Activated T-helper 1 cell treated with anti-CD3 and anti-CD28 coated beads, Interleukin-12 subunit alpha, Interleukin-12 subunit beta, Interleukin-2, Interleukin-4 antibody, amounts not matched to agents 30 ng/mL and 10 ng/mL and 1 ng/mL, durations not matched to agents 14 hours and 24 hours and 36 hours (primary cell): ENCODE data around the gene AP2A2. TPM values are rescaled to one million over a fixed set of nuclear protein-coding genes. Genes with fewer than 3 reads are reported as not detected.

Experiments
- DNase-seq: peaks from one replicate; pipeline ENCODE4 v3.0.0; 2021; ENCODE audit warnings: low spot score
- H3K27ac Mint-ChIP-seq: one replicate; pipeline ENCODE4 v1.8.0; 2021; ENCODE audit warnings: mild to moderate bottlenecking, mixed read lengths
- H3K27me3 Mint-ChIP-seq: one replicate; pipeline ENCODE4 v1.8.0; 2022; ENCODE audit warnings: mild to moderate bottlenecking, moderate library complexity, mixed read lengths; ENCODE audit not compliant: insufficient read depth
- H3K36me3 Mint-ChIP-seq: one replicate; pipeline ENCODE4 v1.8.0; 2021; ENCODE audit warnings: low read depth, mixed read lengths
- H3K4me1 Mint-ChIP-seq: one replicate; pipeline ENCODE4 v1.8.0; 2021; ENCODE audit warnings: low read depth, mixed read lengths
- H3K4me3 Mint-ChIP-seq: one replicate; pipeline ENCODE4 v1.8.0; 2021; ENCODE audit warnings: mild to moderate bottlenecking, moderate library complexity, mixed read lengths
- H3K9me3 Mint-ChIP-seq: one replicate; pipeline ENCODE4 v1.8.0; 2021; ENCODE audit warnings: mixed read lengths
- intact Hi-C: fragments of 100-400 bp; cut with micrococcal nuclease; formaldehyde crosslinking; loops from one replicate; pipeline ENCODE4 v1.15.1; 2024
- total RNA-seq: library from RNA; stranded (reverse); gene quantifications from 2 replicates; pipeline ENCODE4 v1.2.3, GENCODE V29; 2022

AP2A2 gene
- total RNA-seq, 1 donor from 2014 or later: 60.4 TPM

DNA sequence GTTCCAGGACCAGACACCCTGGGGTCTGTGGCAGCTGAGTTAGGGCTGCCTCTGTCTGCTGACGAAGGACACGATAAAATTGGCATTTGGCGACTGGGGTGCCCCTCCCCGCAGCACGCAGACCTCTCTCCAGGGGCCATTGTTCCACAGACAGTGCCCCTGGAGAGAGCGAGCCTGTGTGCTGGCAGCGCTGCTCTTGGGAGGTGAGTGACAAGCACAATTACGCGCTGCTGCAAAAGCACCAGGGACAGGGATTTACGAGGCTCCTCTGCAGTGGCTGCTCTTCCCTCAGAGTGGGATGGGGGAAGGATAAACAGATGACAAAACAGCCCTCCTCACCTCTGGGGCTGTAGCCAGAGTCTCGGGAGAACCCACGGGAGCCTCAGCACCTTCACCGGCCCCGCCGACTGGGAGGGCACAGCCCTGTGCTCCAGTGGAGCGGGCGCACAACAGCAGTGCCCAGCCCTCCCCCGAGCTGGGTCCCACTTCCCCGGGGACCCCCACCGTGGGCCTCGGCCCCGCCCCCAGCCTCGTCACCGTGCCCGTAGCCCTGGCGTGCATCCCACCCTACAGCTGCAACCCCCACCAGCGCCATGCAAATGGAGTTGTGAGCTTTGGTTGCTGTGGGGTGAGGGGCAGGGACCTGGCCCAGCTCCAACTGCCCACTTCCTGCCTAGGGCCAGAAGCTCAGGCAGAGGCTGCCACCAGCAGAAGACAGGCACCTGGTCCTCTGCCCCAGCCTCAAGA is 34.7 kb upstream of the AP2A2 start:
- no peaks in the 10 kb centered on the region for H3K27me3 Mint-ChIP-seq
- no peak for DNase-seq
- H3K4me1 Mint-ChIP-seq: no peaks in the 10 kb centered on the region
- no peak overlapping the region for H3K4me3 Mint-ChIP-seq
- no peak overlapping the region for H3K27ac Mint-ChIP-seq
- H3K9me3 Mint-ChIP-seq: no peaks in the 10 kb centered on the region
- peaks cover 6% of the 10 kb centered on the region for H3K36me3 Mint-ChIP-seq
- intact Hi-C loops: no loop called here

DNA sequence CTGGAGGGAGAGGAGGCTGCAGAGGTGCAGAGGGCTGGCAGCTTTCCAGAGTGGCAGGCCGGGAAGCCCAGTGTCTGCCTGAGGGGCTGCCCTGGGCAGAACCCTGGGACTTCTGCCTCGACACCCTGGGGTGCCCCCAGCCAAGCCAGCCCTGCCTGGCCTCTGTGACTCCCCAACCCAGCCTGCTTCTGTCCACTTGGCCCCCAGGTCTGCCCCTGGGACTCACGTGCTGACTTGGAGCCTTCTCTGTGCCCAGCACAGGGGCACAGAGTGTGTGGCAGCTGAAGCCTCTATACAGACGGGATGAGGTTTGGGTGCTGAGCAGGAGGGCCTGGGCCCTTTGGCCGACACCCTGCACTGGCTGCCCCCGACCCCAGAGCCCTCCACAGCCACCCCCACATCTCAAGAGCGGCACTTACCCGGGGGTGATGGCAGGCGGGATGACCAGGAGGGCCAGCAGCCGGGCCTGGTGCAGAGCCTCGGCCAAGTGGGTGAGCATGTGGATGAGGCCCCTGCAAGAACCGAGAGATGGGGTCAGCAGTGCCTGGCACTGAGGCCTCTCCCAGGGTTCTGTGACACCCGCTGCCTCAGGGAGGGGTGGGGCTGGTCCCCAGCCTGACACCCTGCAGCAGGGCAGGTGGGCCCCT is 32.5 kb upstream of the AP2A2 start:
- Mint-ChIP-seq H3K36me3 (no peaks in the 10 kb centered on the region), H3K27me3 (no peaks in the 10 kb centered on the region), H3K4me1 (no peaks in the 10 kb centered on the region), H3K27ac (no peak overlapping the region), H3K4me3 (no peak overlapping the region), H3K9me3 (no peaks in the 10 kb centered on the region)
- DNase-seq: no peak
- intact Hi-C loops: no loop called here

DNA sequence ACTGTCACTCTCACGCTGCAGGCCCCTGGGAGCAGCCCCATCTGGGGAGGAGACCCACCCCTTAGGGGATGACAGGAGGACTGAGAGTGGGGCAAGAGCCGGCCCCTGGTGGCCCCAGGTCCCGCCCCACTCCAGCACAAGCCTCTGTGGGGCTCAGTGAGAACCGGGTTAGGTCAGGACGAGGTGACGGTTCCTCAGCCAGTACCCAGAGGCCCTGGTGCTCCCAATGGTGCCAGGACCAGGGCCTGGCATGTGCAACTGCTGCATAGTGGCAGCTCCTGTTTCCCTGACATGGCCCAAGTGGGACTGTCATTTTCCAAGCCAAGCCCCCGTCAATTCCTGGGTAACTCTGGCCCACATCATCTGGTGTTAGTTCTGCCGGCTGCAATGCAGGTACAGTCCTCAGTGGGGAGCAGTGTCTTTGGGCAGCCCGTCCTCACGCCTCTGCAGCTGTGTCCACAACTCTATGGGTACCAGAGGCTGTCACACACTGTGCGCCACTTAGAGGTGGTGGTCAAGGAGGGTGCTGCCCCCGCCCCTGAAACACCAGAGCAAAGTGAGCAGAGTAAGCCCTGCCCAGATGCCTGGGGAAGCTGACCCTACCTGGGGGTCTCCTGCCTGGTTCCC is 31.0 kb upstream of the AP2A2 start:
- H3K9me3 Mint-ChIP-seq: no peaks in the 10 kb centered on the region
- intact Hi-C loops: no loop called here
- no peak overlapping the region for H3K27ac Mint-ChIP-seq
- no peaks in the 10 kb centered on the region for H3K27me3 Mint-ChIP-seq
- DNase-seq: no peak
- H3K4me3 Mint-ChIP-seq: no peak overlapping the region
- H3K4me1 Mint-ChIP-seq: no peaks in the 10 kb centered on the region
- H3K36me3 Mint-ChIP-seq: no peaks in the 10 kb centered on the region

DNA sequence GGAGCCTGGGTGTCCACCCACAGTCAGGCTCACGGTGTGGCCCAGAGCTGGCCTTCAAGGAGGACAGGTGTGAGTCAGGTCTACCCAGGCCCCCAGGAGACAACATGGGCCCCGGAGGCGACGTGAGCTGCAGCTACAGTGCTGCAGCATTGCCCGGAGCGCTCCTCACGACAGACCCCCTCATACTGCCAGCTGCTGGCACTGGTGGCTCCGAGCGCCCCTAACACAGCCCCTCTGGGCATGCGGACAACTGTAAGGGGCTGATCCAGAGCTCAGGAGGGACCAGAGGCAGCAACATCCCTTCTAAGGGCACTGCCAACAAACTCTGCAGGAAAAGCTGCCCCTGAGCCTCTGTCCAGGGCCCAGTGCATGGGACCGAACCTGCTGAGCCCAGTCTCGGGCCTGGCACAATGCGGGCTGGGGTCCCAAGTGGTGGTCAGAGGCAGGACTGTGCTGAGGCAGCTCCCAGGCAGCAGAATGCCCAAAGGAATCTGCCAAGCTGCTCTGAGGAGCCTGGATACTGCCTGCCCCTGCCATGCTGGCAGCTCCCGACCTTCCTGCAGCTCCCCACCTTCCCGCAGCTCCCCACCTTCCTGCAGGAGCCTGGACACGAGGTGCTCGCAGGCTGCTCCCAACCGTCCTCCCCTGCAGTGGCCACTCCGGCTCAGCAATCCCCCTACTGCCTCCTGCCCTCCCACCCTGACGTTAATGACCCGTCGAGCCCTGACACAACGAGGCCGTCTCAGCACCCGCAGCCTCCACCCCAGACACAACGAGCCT is 30.1 kb upstream of the AP2A2 start:
- Mint-ChIP-seq H3K27me3 (no peaks in the 10 kb centered on the region), H3K36me3 (peaks cover 2% of the 10 kb centered on the region), H3K4me3 (no peak overlapping the region), H3K27ac (no peak overlapping the region), H3K9me3 (no peaks in the 10 kb centered on the region), H3K4me1 (no peaks in the 10 kb centered on the region)
- no peak for DNase-seq
- intact Hi-C loops: no loop called here

DNA sequence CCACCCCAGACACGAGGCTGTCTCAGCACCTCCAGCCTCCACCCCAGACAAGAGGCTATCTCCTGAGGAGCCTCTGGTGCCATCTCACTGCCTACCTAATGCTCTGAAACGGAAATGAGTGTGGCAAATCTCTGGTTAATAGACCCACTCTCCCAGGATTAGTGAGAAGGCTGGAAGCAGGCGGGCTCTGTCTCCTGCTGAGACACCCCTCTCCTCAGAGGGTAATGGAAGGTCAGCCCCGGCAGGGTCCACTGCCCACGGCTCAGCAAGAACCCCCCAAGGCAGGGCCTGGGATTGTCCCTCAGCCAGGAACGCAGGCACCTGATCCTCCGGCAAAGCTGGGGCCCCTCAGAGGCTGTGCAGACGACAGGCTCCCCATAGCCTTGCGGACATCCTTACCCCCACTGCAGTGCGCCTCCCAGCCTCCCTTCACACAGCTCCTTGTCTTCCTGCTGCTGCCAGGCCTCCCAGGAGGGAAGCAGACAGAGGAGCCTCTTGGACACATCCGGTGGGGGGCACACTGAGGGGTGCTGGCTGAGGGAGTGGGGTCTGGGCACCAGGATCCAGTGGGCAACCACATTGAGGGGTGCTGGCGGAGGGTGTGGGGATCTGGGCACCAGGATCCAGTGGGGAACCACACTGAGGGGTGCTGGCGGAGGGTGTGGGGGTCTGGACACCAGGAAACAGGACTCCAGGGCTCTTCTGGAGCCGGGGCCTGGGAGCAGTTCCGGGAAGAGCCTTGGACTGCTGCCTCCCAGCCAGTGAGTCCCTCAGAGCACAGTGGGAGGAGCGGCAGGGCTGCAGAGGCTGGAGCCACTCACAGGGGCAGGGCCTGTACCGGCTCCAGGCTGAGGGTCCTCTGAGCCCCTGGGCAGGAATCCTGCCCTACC is 28.2 kb upstream of the AP2A2 start:
- intact Hi-C loops: no loop called here
- H3K27me3 Mint-ChIP-seq: no peaks in the 10 kb centered on the region
- DNase-seq: no peak
- no peaks in the 10 kb centered on the region for H3K9me3 Mint-ChIP-seq
- peaks cover 6% of the 10 kb centered on the region for H3K4me1 Mint-ChIP-seq
- H3K36me3 Mint-ChIP-seq: peaks cover 13% of the 10 kb centered on the region
- no peak overlapping the region for H3K27ac Mint-ChIP-seq
- no peak overlapping the region for H3K4me3 Mint-ChIP-seq

DNA sequence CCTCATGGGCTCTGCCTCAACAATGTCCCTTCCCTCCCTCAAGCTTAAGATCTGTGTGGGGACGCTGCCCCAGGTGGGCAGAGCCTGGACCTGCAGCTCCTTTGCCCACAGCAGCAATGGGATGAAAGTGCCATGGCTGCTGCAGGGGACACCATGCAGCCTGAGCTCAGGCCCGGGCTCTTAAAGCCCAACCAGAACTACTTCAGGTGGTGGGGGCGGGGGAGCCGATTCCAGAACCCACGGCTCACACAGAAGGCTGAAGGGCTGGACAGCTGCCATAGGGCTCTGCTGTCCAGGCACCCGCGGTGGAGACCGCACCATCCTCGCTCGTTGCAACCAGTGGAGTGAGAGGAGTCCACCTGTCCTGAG is 27.5 kb upstream of the AP2A2 start:
- DNase-seq: no peak
- H3K4me1 Mint-ChIP-seq: peaks cover 6% of the 10 kb centered on the region
- intact Hi-C loops: no loop called here
- H3K4me3 Mint-ChIP-seq: no peak overlapping the region
- no peaks in the 10 kb centered on the region for H3K9me3 Mint-ChIP-seq
- H3K27ac Mint-ChIP-seq: no peak overlapping the region
- peaks cover 19% of the 10 kb centered on the region for H3K36me3 Mint-ChIP-seq
- H3K27me3 Mint-ChIP-seq: no peaks in the 10 kb centered on the region

DNA sequence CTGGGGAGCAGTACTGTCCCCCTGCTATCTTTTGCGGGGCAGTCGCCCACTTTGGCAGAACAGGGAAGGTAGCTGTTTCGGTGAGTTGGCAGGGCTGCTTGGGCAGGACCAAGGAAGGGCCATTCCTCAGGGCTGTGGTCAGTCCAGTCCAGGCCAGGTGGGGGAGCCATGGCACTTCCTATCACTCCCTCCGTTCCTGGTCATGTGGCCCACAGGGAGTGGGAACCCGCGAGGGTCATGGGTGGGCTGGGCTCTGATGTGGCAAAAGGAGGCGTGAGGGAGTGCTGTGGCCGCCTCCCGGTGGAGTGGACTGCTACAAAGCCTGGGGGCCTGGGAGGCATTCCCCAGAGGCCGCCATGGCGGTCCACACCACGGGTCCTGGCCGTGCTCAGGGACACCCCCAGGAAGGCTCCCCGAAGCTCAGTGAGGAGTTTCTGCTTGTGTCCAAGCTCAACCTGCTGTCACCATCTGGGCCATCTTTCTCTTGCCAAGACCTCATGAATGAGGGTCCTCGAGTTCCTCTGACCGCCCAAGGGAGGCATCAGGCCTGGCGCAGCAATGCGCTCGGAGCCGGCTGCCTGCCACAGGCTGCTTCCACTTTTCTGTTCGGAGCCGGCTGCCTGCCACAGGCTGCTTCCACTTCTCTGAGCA is 27.0 kb upstream of the AP2A2 start:
- DNase-seq: no peak
- Mint-ChIP-seq H3K9me3 (no peaks in the 10 kb centered on the region), H3K27me3 (no peaks in the 10 kb centered on the region), H3K36me3 (peaks cover 20% of the 10 kb centered on the region), H3K27ac (no peak overlapping the region), H3K4me3 (no peak overlapping the region), H3K4me1 (peaks cover 6% of the 10 kb centered on the region)
- intact Hi-C loops: no loop called here

DNA sequence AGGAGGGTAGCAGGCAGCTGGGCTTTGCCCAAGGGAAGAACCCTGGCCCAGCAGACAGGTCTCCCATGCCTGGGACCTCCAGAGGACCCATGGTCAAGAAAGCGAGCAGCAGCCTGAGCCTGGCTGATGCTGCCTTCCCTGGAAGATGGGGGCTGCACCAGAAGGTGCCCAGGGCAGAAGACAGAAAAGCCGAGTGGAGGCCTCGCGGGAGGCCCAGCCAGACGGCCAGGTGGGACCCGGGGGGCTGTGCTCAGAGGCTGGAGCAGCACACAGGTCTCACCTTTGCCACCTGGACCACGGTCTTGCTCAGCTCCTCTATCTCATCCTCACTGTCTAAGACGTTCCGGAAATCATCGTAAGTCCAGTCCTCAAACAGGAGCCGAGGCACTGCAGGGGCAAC is 25.9 kb upstream of the AP2A2 start:
- Mint-ChIP-seq H3K4me3 (no peak overlapping the region), H3K27ac (no peak overlapping the region), H3K36me3 (peaks cover 25% of the 10 kb centered on the region), H3K4me1 (peaks cover 6% of the 10 kb centered on the region), H3K27me3 (no peaks in the 10 kb centered on the region), H3K9me3 (no peaks in the 10 kb centered on the region)
- intact Hi-C loops: no loop called here
- DNase-seq: no peak

DNA sequence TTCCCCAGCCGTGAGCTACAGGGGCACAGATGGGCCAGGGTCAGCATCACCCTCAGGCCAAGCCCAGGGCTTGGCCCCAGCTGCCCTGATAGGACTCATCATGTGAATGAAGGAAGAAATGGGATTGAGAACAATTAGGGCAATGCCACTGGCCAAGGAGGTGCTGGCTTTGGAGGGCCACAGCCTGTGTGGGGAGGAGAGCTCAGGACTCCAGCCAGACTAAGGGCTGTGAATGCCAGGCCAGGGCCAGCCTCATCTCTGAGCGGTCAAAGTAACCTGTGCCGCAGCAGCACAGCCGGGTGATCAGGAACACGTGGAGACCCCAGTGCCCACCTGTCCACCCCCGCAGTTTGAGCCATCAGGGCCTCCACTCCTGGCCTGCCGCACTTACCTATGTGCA is 25.1 kb upstream of the AP2A2 start:
- peaks cover 26% of the 10 kb centered on the region for H3K36me3 Mint-ChIP-seq
- DNase-seq: no peak
- intact Hi-C loops: no loop called here
- H3K27me3 Mint-ChIP-seq: no peaks in the 10 kb centered on the region
- no peak overlapping the region for H3K4me3 Mint-ChIP-seq
- no peaks in the 10 kb centered on the region for H3K9me3 Mint-ChIP-seq
- peaks cover 6% of the 10 kb centered on the region for H3K4me1 Mint-ChIP-seq
- no peak overlapping the region for H3K27ac Mint-ChIP-seq

DNA sequence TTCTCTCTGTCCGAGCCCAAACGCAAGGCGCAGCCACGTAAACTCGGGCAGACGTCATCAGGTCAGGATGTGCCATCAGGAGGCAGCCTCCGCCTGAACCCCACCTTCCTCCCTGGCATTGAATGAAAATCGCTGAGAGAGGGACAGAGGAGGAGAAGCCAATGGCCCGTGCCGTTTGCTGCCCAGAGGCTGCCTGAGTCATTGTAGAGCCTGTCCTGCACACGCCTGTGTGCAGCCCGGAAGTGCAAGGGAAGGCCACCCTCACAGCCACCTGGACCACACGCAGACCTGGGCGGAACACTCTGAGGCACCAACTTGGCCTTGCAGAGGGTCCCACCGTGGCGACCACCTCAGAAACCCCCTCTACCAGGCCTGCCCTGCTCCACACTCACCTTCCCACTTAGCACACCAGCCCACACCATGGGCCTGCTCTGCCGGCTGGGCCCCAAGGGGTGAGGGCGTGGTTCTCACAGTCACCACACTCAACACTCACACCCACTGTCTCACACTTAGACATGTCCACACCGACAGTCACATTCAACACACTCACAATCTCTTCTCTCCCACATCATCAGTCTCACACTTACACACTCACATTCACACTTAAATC is 24.1 kb upstream of the AP2A2 start:
- H3K27ac Mint-ChIP-seq: no peak overlapping the region
- no peaks in the 10 kb centered on the region for H3K9me3 Mint-ChIP-seq
- no peak overlapping the region for H3K4me3 Mint-ChIP-seq
- H3K27me3 Mint-ChIP-seq: no peaks in the 10 kb centered on the region
- peaks cover 6% of the 10 kb centered on the region for H3K4me1 Mint-ChIP-seq
- DNase-seq: no peak
- intact Hi-C loops: no loop called here
- peaks cover 27% of the 10 kb centered on the region for H3K36me3 Mint-ChIP-seq

DNA sequence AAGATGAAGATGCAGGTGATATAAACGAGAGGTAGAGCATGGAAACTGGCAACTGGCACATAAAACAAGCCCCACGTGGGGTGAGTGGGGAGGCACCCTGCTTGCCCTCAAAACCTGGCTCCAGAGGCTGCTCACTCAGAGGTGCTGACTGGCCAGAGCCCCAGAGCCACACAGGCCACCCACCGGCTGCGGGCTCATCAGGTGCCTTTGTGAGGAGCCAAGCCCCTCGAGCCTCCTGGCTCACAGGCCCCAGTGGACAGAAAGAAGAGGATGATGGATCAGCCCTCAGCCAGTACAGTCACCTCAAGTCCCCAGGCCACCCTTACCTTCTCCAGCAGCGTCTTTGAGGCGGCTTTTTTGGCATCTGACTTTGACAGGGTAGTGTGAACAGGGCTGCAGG is 21.3 kb upstream of the AP2A2 start:
- Mint-ChIP-seq H3K27ac (no peak overlapping the region), H3K4me3 (no peak overlapping the region), H3K36me3 (peaks cover 33% of the 10 kb centered on the region), H3K9me3 (no peaks in the 10 kb centered on the region), H3K4me1 (peaks cover 18% of the 10 kb centered on the region), H3K27me3 (no peaks in the 10 kb centered on the region)
- intact Hi-C loops: no loop called here
- DNase-seq: no peak

DNA sequence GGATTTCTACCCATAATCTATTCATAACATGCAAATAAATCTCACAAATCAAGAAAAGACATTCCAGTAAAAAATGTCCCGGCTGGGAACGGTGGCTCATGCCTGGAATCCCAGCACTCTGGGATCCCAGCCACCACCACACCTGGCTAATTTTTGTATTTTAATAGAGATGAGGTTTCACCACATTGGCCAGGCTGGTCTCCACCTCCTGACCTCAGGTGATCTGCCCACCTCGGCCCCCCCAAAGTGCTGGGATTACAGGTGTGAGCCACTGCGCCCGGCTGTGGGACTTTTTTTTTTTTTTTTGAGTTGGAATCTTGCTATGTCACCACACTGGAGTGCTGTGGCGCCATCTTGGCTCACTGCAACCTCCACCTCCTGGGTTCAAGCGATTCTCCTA is 19.7 kb upstream of the AP2A2 start:
- no peaks in the 10 kb centered on the region for H3K9me3 Mint-ChIP-seq
- H3K27me3 Mint-ChIP-seq: no peaks in the 10 kb centered on the region
- H3K4me1 Mint-ChIP-seq: peaks cover 19% of the 10 kb centered on the region
- H3K4me3 Mint-ChIP-seq: no peak overlapping the region
- intact Hi-C loops: no loop called here
- no peak for DNase-seq
- no peak overlapping the region for H3K27ac Mint-ChIP-seq
- H3K36me3 Mint-ChIP-seq: peaks cover 31% of the 10 kb centered on the region
